CD4-positive, alpha-beta T cell (primary cell): ENCODE measurements around the gene DIMT1. TPM values are rescaled to one million over a fixed set of nuclear protein-coding genes. Genes with fewer than 3 reads are reported as not detected.

Experiments used
- ATAC-seq: fragments of 200-7000 bp; cut with Tn5 transposase; one replicate; pipeline ENCODE4 v1.10.0; 2022; ENCODE audit warnings: mild to moderate bottlenecking; ENCODE audit not compliant: poor library complexity
- CTCF ChIA-PET: fragments of 350-600 bp; sonication (Branson Sonifier 250); formaldehyde crosslinking; loops from one replicate; lab custom pipeline; 2021; ENCODE audit warnings: antibody characterized with exemption, inconsistent platforms; lab: Charles Lee
- POLR2A ChIA-PET: fragments of 350-600 bp; sonication (Branson Sonifier 250); formaldehyde crosslinking; loops from one replicate; lab custom pipeline; 2021; ENCODE audit warnings: antibody characterized with exemption, inconsistent platforms; lab: Charles Lee
- DNase-seq, 14 experiments: peaks; one replicate each; pipeline ENCODE4 v3.0.0-alpha.2; 2013 to 2020; ENCODE audit warnings: mixed read lengths in 2 of 14
- H3K27ac ChIP-seq, 2 donors: one replicate each; pipeline versions ENCODE4 v1.5.1 to v1.7.0; 2013; ENCODE audit warnings: low read length in 2 of 2, low read depth in 1 of 2, mild to moderate bottlenecking in 1 of 2
- H3K27me3 ChIP-seq, 2 experiments: 1 replicate in 1 of 2; 2 replicates in 1 of 2; pipeline versions ENCODE4 v1.6.1 to v1.7.0; 2013; ENCODE audit warnings: low read length in 2 of 2, control low read depth in 1 of 2, mild to moderate bottlenecking in 1 of 2, moderate library complexity in 1 of 2; ENCODE audit not compliant: insufficient read depth in 2 of 2, control insufficient read depth in 1 of 2
- H3K36me3 ChIP-seq: one replicate; pipeline ENCODE4 v1.6.1; 2013; ENCODE audit warnings: low read length, control low read depth; ENCODE audit not compliant: insufficient read depth
- H3K4me1 ChIP-seq: one replicate; pipeline ENCODE4 v1.6.1; 2013; ENCODE audit warnings: low read length, control low read depth; ENCODE audit not compliant: insufficient read depth
- H3K4me3 ChIP-seq: one replicate; pipeline ENCODE4 v1.5.1; 2013; ENCODE audit warnings: mild to moderate bottlenecking, low read length, moderate library complexity
- H3K9me3 ChIP-seq, 2 experiments: 1 replicate in 1 of 2; 2 replicates in 1 of 2; pipeline versions ENCODE4 v1.6.1 to v1.7.0; 2013; ENCODE audit warnings: low read length in 2 of 2, mild to moderate bottlenecking in 2 of 2, control low read depth in 1 of 2, moderate library complexity in 1 of 2; ENCODE audit not compliant: control insufficient read depth in 1 of 2, insufficient read depth in 1 of 2
- H3K27ac Mint-ChIP-seq: one replicate; pipeline ENCODE4 v1.8.0; 2020; ENCODE audit warnings: mixed read lengths
- H3K27me3 Mint-ChIP-seq: one replicate; pipeline ENCODE4 v1.8.0; 2021; ENCODE audit warnings: mixed read lengths
- H3K36me3 Mint-ChIP-seq: one replicate; pipeline ENCODE4 v1.8.0; 2021; ENCODE audit warnings: low read depth, mixed read lengths
- H3K4me1 Mint-ChIP-seq: one replicate; pipeline ENCODE4 v1.8.0; 2021; ENCODE audit warnings: low read depth, mixed read lengths
- H3K4me3 Mint-ChIP-seq: one replicate; pipeline ENCODE4 v1.8.0; 2020; ENCODE audit warnings: mild to moderate bottlenecking, mixed read lengths
- H3K9me3 Mint-ChIP-seq: one replicate; pipeline ENCODE4 v1.8.0; 2020; ENCODE audit warnings: mixed read lengths
- intact Hi-C, 2 experiments: fragments of 100-400 bp; cut with DNase I in 1 of 2; cut with micrococcal nuclease in 1 of 2; formaldehyde crosslinking; loops; one replicate each; pipeline versions ENCODE4 v1.15.1 to v1.9.0; 2023 to 2025; cut with DNase I, micrococcal nuclease
- total RNA-seq, 174 experiments: library from RNA in 2 of 174; stranded (reverse) in 2 of 174; gene quantifications; one replicate each; pipeline ENCODE4 v1.2.3 and lab custom pipeline; 2021 to 2026
- TF ChIP-seq, protein P1 (sequence below): fragments of 200-600 bp; IDR thresholded peaks from one replicate; pipeline ENCODE4 v1.8.0; 2022; ENCODE audit warnings: antibody characterized with exemption, mild to moderate bottlenecking

Gene DIMT1
- total RNA-seq, 2 experiments from 2014 or later = 19.9 to 20.5 TPM

DNA sequence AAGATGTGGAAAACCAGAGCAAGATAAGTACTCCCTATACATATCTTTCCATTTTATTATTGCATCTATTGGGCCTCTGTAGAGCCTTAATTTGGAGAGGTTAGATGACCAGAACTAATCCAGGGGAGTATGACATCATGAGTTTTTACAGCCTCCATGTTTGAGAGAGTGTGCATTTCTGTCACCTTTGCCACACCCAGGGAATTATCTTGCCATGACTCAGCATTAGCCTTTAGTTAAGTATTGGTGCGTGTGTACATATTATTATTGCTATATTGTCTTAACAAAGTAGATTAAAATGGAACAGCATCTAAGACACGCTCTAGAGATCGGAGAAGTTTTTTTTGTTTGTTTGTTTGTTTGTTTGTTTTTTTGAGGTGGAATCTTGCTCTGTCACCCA, 27.6 kb downstream of the DIMT1 start:
- intact Hi-C loops = no loop called here
- no peak for DNase-seq
- Histone ChIP-seq H3K4me3 (no peak overlapping the region), H3K27ac (no peak overlapping the region), H3K4me1 (no peaks in the 10 kb centered on the region), H3K27me3 (no peaks in the 10 kb centered on the region), H3K9me3 (no peaks in the 10 kb centered on the region), H3K36me3 (peaks cover 86% of the 10 kb centered on the region)
- H3K27me3 Mint-ChIP-seq = no peaks in the 10 kb centered on the region
- ChIA-PET CTCF (no interaction called here), POLR2A (no interaction called here)
- no peaks in the 10 kb centered on the region for H3K4me1 Mint-ChIP-seq
- TF ChIP-seq, protein P1, sequence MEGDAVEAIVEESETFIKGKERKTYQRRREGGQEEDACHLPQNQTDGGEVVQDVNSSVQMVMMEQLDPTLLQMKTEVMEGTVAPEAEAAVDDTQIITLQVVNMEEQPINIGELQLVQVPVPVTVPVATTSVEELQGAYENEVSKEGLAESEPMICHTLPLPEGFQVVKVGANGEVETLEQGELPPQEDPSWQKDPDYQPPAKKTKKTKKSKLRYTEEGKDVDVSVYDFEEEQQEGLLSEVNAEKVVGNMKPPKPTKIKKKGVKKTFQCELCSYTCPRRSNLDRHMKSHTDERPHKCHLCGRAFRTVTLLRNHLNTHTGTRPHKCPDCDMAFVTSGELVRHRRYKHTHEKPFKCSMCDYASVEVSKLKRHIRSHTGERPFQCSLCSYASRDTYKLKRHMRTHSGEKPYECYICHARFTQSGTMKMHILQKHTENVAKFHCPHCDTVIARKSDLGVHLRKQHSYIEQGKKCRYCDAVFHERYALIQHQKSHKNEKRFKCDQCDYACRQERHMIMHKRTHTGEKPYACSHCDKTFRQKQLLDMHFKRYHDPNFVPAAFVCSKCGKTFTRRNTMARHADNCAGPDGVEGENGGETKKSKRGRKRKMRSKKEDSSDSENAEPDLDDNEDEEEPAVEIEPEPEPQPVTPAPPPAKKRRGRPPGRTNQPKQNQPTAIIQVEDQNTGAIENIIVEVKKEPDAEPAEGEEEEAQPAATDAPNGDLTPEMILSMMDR = no peak
- no peak for ATAC-seq
- H3K27ac Mint-ChIP-seq = peak overlapping the region; percentile 4
- peaks cover 88% of the 10 kb centered on the region for H3K36me3 Mint-ChIP-seq
- H3K4me3 Mint-ChIP-seq = no peak overlapping the region
- H3K9me3 Mint-ChIP-seq = no peaks in the 10 kb centered on the region

DNA sequence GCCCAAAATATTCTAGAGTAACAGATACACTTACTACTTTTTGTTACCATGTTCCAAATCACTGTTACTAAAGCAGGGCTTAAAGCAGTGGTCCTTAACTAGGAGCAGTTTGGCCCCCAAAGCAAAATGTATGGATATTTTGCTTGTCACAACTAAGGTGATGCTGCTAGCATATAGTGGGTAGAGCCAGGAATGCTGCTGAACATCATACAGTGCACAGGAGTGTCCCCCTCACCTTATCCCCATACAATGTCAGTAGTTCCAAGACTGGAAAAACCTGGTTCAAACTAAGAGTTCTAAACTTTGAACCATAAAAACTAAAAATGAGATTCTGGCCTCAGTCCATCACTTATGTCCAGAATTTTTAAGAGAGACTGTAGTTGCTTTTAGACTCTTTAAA, 28.1 kb downstream of the DIMT1 start:
- CTCF ChIA-PET = no interaction called here
- intact Hi-C loops = no loop called here
- H3K9me3 ChIP-seq = no peaks in the 10 kb centered on the region

DNA sequence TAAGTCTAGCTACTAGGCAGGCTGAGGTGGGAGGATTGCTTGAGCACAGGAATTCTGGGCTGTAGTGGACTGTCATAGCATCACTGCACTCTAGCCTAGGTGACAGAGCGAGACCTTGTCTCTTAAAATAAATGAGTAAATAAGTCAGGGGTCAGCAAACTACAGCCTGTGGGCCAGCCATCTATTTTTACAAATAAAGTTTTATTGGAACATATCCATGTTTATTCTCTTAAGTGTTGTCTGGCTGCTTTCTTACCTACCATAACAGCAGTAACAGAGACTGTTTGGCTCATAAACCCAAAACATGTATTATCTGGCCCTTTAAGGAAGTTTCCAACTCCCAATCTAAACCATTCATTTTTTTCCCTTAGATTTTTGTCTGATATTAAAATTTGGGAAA, 29.6 kb downstream of the DIMT1 start:
- intact Hi-C loops = no loop called here
- ChIA-PET POLR2A (no interaction called here), CTCF (no interaction called here)
- TF ChIP-seq, protein P1 = no peak
- ATAC-seq (no peak), DNase-seq (no peak)
- Mint-ChIP-seq H3K9me3 (no peaks in the 10 kb centered on the region), H3K27ac (peak overlapping the region; percentile 30), H3K4me3 (no peak overlapping the region), H3K4me1 (no peaks in the 10 kb centered on the region), H3K27me3 (no peaks in the 10 kb centered on the region), H3K36me3 (peaks cover 81% of the 10 kb centered on the region)
- no peaks in the 10 kb centered on the region for H3K27me3 ChIP-seq
- no peak overlapping the region for H3K27ac ChIP-seq
- H3K4me1 ChIP-seq = no peaks in the 10 kb centered on the region
- H3K36me3 ChIP-seq = peaks cover 79% of the 10 kb centered on the region
- H3K4me3 ChIP-seq = no peak overlapping the region
- H3K9me3 ChIP-seq = no peaks in the 10 kb centered on the region

More for the DNA sequence above, 28.1 kb downstream of the DIMT1 start:
- no peak overlapping the region for H3K4me3 Mint-ChIP-seq
- TF ChIP-seq, protein P1 = no peak
- no peaks in the 10 kb centered on the region for H3K27me3 ChIP-seq
- H3K4me1 ChIP-seq = no peaks in the 10 kb centered on the region
- peaks cover 86% of the 10 kb centered on the region for H3K36me3 ChIP-seq
- ATAC-seq (no peak), DNase-seq (no peak)
- H3K4me1 Mint-ChIP-seq = no peaks in the 10 kb centered on the region
- H3K4me3 ChIP-seq = no peak overlapping the region
- peaks cover 87% of the 10 kb centered on the region for H3K36me3 Mint-ChIP-seq
- H3K27ac Mint-ChIP-seq = peak overlapping the region; percentile 4
- H3K9me3 Mint-ChIP-seq = no peaks in the 10 kb centered on the region
- POLR2A ChIA-PET = no interaction called here
- H3K27me3 Mint-ChIP-seq = no peaks in the 10 kb centered on the region
- no peak overlapping the region for H3K27ac ChIP-seq
